ENCODE data around the gene CWC15.
"Not testable (repeated sequence)": the region's sequence is repeated elsewhere in the genome, so short reads cannot be mapped to it uniquely, and the experiment has no call there.

Gene CWC15

DNA sequence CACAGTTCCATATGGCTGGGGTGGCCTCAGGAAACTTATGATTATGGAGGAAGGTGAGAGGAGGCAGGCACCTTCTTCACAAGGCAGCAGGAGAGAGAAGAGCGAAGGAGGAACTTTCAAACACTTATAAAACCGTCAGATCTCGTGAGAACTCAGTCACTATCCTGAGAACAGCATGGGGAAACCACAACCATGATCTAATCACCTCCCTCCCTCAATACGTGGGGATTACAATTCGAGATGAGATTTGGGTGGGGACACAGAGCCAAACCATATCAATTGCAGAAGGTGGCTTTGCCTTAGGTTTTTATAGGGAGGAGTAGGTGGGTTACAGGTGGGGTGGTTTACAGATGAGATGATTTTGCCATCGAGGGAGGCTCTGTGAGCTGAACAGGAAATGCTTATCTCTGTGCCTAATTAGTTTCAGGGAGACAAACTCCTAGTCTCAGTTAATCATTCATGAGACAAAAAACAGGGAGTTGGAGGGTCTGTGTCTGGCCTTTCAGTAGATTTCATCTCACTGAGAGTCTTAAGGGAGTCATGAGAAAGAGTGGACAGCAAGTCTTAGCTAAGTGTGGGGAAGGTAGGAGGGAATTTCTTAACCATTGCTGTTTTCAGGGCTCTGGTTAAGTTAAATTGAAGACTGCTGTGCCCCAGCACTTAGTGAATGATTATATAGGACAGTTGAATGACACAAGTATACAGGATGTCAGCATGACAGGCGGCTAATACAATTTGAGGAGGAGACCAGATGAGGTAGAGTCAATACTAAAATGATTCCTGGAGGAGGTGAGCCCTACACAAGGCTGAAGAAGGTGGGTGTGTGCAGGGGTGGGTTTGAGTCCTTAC lies 47.7 kb downstream of the CWC15 start:
- TF ChIP-seq, protein P1, sequence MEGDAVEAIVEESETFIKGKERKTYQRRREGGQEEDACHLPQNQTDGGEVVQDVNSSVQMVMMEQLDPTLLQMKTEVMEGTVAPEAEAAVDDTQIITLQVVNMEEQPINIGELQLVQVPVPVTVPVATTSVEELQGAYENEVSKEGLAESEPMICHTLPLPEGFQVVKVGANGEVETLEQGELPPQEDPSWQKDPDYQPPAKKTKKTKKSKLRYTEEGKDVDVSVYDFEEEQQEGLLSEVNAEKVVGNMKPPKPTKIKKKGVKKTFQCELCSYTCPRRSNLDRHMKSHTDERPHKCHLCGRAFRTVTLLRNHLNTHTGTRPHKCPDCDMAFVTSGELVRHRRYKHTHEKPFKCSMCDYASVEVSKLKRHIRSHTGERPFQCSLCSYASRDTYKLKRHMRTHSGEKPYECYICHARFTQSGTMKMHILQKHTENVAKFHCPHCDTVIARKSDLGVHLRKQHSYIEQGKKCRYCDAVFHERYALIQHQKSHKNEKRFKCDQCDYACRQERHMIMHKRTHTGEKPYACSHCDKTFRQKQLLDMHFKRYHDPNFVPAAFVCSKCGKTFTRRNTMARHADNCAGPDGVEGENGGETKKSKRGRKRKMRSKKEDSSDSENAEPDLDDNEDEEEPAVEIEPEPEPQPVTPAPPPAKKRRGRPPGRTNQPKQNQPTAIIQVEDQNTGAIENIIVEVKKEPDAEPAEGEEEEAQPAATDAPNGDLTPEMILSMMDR (IDR thresholded peaks at IDR 0.05), result no peak
- no peak for TF ChIP-seq ZFX (IDR thresholded peaks at IDR 0.05; ENCODE audit: borderline replicate concordance)
- no peak overlapping the region for H3K27ac ChIP-seq

DNA sequence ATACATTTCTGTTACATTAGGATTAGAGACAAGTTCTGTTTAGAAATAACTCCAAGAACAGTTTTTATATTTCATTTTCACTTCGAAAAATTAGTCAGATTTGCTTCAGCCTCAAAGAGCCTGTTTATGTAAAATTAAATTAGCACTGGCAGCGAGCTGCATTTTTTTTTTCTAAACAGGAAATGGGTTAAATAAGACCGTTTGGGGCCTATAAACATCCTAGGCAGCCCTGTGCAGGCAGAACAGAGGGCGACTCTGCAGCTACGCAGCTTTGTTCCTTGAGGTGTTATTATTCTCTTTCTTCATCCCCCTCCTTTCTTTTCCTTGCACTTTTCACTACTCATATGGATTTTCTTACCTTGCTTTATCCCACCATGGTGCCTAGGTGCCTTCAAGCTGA lies 48.7 kb downstream of the CWC15 start:
- no peak overlapping the region for H3K27ac ChIP-seq

DNA sequence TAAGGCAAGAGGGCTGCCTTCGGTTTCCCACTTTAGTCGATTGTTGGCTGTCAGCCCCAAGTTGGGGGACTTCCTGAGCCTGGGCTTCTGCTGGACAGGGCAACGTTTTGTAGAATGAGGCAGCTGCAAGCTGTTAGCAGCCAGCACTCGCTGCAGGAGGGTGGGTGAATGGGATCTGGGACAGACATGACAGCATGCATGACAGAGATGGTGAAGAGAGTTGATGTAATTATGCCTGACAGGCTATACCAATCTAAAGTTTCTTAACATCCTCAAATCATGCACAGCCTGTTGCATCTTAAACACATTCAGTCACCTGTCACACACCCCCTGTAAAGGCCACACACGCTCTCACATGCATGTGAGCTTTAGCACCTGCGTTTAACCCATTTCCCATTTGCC lies 49.2 kb downstream of the CWC15 start:
- TF ChIP-seq, protein P1 (IDR thresholded peaks at IDR 0.05), result no peak
- TF ChIP-seq ZFX (IDR thresholded peaks at IDR 0.05; ENCODE audit: borderline replicate concordance), result no peak

More for the DNA sequence above, 48.7 kb downstream of the CWC15 start:
- TF ChIP-seq, protein P1 (IDR thresholded peaks at IDR 0.05), result no peak
- no peak for TF ChIP-seq ZFX (IDR thresholded peaks at IDR 0.05; ENCODE audit: borderline replicate concordance)

DNA sequence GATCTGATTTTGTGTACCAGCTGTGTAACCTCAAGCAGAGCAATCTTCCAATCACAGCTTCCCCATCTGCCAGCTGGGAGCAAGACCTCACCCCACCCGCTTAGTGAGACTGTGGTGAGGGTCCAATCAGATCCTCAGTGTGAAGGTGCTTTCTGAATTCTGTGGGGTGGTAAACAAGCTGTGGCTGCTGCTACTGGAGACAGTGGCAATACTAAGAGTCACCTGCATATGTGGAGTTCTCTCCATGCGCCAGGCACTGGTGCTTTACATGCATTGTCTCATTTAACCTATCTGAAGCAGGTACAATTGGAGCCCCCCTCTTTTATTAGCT lies 50.4 kb downstream of the CWC15 start:
- TF ChIP-seq ZFX (IDR thresholded peaks at IDR 0.05; ENCODE audit: borderline replicate concordance), result no peak
- TF ChIP-seq, protein P1 (IDR thresholded peaks at IDR 0.05), result no peak

More for the DNA sequence above, 49.2 kb downstream of the CWC15 start:
- H3K27ac ChIP-seq, result no peak overlapping the region

DNA sequence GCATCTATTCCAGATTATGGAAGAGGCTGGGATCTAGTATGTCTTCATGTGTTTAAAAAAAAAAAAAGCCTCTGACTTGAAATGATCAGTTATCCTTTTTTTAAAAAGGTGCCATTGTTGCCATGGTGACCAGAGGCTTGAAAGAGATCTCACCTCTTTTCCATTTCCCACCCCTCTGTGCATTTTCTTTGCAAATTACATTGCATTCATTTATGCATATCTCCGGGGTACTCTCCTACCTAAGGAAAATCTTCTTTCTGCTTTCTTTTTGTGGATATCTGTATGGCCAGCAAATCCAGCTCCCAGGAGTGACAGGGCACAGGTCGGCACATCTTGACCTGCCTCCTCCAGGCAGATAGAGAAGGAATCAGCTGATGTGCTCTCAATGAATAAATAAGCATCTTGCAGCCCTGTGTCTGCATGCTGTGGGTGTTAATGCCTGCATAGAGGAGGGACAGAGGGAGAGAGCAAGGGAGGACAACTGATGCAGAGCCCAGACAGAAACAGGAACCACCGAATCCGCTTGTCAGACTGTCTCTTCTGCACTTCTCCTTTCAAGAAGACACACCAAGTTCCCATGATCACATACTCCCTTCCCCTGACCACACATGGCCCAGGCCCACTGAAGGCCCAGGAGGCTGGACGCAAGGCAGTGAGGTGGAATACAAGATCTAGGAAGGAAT lies 50.9 kb downstream of the CWC15 start:
- no peak for TF ChIP-seq ZFX (IDR thresholded peaks at IDR 0.05; ENCODE audit: borderline replicate concordance)
- TF ChIP-seq, protein P1 (IDR thresholded peaks at IDR 0.05), result no peak
- no peak overlapping the region for H3K27ac ChIP-seq

More for the DNA sequence above, 50.4 kb downstream of the CWC15 start:
- H3K27ac ChIP-seq, result no peak overlapping the region

DNA sequence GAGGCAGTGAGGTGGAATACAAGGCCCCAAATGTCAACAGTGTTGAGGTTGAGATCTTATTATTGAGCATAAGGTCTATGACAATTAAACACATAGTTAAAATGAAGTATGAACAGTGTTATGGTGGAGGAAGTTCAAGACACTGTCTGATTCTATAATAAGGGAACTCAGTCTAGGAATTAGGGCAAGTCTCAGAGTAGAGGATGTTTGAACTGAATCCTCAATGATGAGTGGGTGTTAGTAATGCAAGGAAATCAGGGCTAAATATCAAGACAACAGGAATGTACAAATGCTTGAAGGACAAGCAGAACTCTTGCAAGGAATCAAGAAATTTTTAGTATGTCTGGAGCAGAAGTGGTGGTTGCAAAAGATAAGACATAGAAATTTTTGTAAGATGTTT lies 53.0 kb downstream of the CWC15 start:
- H3K27ac ChIP-seq, result no peak overlapping the region
- no peak for TF ChIP-seq ZFX (IDR thresholded peaks at IDR 0.05; ENCODE audit: borderline replicate concordance)
- TF ChIP-seq, protein P1 (IDR thresholded peaks at IDR 0.05), result no peak

DNA sequence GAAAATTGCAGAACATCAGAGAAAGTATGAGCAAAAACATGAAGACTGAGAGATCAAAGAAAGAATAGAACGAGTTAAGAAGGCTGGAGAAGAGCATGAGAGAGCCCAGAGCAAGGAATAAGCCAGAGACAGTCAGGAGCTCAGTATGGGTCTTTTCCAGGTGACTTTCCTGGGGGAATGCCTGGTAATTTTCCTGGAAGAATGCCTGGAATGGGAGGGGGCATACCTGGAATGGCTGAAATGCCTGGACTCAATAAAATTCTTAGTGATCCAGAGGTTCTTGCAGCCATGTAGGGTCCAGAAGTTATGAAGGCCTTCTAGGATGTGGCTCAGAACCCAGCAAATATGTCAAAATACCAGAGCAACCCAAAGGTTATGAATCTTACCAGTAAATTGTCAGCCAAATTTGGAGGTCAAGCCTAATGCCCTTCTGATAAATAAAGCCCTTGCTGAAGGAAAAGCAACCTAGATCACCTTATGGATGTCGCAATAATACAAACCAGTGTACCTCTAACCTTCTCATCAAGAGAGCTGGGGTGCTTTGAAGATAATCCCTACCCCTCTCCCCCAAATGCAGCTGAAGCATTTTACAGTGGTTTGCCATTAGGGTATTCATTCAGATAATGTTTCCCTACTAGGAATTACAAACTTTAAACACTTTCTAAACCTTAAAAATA lies 59.5 kb downstream of the CWC15 start:
- not testable (repeated sequence) for H3K27ac ChIP-seq

All from 22Rv1 (cell line).